AG04449 (cell line): ENCODE results near the gene AMACR.

Experiments used
- CTCF ChIA-PET: fragments of 350-600 bp; formaldehyde crosslinking; extraction: SDS; loops from one replicate; lab custom pipeline; 2021; ENCODE audit warnings: antibody characterized with exemption; lab: Yijun Ruan, JAX
- POLR2A ChIA-PET: fragments of 400-600, 350-600 bp; formaldehyde crosslinking; extraction: SDS; loops from one replicate; lab custom pipeline; 2020; ENCODE audit warnings: antibody characterized with exemption, inconsistent platforms; lab: Yijun Ruan, JAX
- DNase-seq: peaks from one replicate; pipeline ENCODE4 v3.0.0-alpha.2; 2010; ENCODE audit warnings: low read depth, low spot score
- H3K4me3 ChIP-seq: 2 replicates; pipeline ENCODE4 v1.5.1; 2011; ENCODE audit warnings: low read depth, mild to moderate bottlenecking, control low read depth, low read length
- TF ChIP-seq, protein P1 (sequence below): IDR thresholded peaks from one replicate; pipeline ENCODE4 v1.5.1; 2011; ENCODE audit warnings: mild to moderate bottlenecking, moderate library complexity, low read length, control low read depth, inconsistent platforms; ENCODE audit not compliant: insufficient read depth; ENCODE audit errors: missing control alignments

The AMACR gene

GRCh38 chr5:34022121-34022705 lies 14.4 kb upstream of the AMACR start:
- ChIA-PET CTCF (interaction anchor here (0.9 kb wide), 1 partner anchor 25 kb away, joined by 4 read pairs; no protein-coding TSS in a partner anchor), POLR2A (no interaction called here)
- no peak for DNase-seq
- no peak overlapping the region for H3K4me3 ChIP-seq
- TF ChIP-seq, protein P1, sequence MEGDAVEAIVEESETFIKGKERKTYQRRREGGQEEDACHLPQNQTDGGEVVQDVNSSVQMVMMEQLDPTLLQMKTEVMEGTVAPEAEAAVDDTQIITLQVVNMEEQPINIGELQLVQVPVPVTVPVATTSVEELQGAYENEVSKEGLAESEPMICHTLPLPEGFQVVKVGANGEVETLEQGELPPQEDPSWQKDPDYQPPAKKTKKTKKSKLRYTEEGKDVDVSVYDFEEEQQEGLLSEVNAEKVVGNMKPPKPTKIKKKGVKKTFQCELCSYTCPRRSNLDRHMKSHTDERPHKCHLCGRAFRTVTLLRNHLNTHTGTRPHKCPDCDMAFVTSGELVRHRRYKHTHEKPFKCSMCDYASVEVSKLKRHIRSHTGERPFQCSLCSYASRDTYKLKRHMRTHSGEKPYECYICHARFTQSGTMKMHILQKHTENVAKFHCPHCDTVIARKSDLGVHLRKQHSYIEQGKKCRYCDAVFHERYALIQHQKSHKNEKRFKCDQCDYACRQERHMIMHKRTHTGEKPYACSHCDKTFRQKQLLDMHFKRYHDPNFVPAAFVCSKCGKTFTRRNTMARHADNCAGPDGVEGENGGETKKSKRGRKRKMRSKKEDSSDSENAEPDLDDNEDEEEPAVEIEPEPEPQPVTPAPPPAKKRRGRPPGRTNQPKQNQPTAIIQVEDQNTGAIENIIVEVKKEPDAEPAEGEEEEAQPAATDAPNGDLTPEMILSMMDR: no peak

DNA sequence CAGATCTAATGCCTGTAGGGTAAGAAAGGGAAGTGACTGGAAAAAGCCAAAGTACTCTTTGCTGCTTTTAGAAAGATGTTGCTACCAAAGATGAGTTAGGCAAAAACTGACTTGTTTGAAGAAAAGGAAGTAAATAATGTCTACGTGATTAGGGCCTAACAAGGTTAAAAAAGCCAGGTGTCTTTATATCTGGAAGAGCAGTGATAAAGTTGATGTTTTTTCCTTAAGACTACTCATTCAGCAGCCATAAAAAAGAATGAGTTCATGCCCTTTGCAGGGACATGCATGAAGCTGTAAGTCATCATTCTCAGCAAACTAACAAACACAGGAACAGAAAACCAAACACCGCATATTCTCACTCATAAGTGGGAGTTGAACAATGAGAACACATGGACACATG lies 13.5 kb upstream of the AMACR start:
- no peak for DNase-seq
- ChIA-PET CTCF (interaction anchor here (2.2 kb wide), 1 partner anchor 24 kb away, joined by 7 read pairs; no protein-coding TSS in a partner anchor), POLR2A (interaction anchor here (1.3 kb wide), 1 partner anchor 13 kb away, joined by 3 read pairs; the partner anchor contains the start of gene AMACR)
- H3K4me3 ChIP-seq: no peak overlapping the region
- TF ChIP-seq, protein P1: no peak

GRCh38 chr5:34020726-34021125 lies 12.9 kb upstream of the AMACR start:
- POLR2A ChIA-PET: interaction anchor here (1.3 kb wide), 1 partner anchor 13 kb away, joined by 3 read pairs; the partner anchor contains the start of gene AMACR
- DNase-seq: no peak
- CTCF ChIA-PET: interaction anchor here (2.2 kb wide), 1 partner anchor 23 kb away, joined by 7 read pairs; no protein-coding TSS in a partner anchor
- no peak overlapping the region for H3K4me3 ChIP-seq
- TF ChIP-seq, protein P1: no peak

- no peak for DNase-seq
- TF ChIP-seq, protein P1: no peak
- no peak overlapping the region for H3K4me3 ChIP-seq
- CTCF ChIA-PET: interaction anchor here (4.3 kb wide), 1 partner anchor 20 kb away, joined by 11 read pairs; no protein-coding TSS in a partner anchor
- POLR2A ChIA-PET: interaction anchor here (1.5 kb wide), 1 partner anchor 9 kb away, joined by 3 read pairs; no protein-coding TSS in a partner anchor
These were observed 9.4 kb upstream of the AMACR start for GRCh38 chr5:34017254-34017653.

GRCh38 chr5:34016750-34017149 lies 8.9 kb upstream of the AMACR start:
- no peak overlapping the region for H3K4me3 ChIP-seq
- POLR2A ChIA-PET: no interaction called here
- TF ChIP-seq, protein P1: no peak
- DNase-seq: no peak
- CTCF ChIA-PET: interaction anchor here (4.3 kb wide), 1 partner anchor 19 kb away, joined by 11 read pairs; no protein-coding TSS in a partner anchor

- no peak for DNase-seq
- ChIA-PET CTCF (interaction anchor here (1.9 to 4.3 kb wide), 2 partner anchors 19 to 46 kb away, joined by 5 to 11 read pairs; no protein-coding TSS in a partner anchor), POLR2A (no interaction called here)
- no peak overlapping the region for H3K4me3 ChIP-seq
- TF ChIP-seq, protein P1: no peak
These were observed 8.4 kb upstream of the AMACR start for GRCh38 chr5:34016222-34016621.
